HG03378 (cell line): ENCODE data around the gene STAT2.

Experiments
- ATAC-seq: cut with Tn5 transposase; IDR thresholded peaks from one replicate; pipeline ENCODE4 v1.9.1; 2021; ENCODE audit warnings: mild to moderate bottlenecking, moderate library complexity; ENCODE audit not compliant: unreplicated experiment

The STAT2 gene

DNA sequence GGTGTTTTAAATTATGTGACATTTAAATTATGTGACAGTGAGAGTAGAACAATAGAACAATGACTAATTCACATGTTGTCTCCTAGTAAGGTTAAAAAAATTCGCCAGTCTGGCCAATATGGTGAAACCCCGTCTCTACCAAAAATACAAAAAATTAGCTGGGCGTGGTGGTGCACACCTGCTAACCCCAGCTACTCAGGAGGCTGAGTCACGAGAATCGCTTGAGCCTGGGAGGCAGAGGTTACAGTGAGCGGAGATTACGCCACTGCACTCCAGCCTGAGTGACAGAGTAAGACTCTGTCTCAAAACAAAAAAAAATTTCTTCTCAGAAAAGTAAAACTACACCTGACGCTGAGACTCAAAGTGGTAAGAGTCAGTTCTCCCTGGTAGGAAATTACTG, 62.5 kb downstream of the STAT2 start:
- ATAC-seq = no peak

DNA sequence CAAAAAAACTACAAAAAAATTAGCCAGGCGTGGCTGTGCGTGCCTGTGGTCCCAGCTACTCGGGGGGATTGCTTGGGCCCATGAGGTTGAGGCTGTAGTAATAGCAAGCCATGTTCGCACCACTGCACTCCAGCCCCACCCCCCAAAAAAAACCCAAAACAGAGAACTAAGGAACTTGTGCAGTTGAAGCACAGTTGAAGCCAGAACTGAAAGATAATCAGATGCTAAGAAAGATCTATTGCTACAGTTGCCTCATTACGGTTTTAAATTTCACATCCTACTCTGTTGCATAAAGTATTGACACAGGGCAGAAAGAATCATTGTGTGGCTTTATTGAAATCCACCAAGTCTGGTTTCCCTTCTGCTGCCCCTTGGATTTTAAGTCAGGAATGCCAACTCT, 63.6 kb downstream of the STAT2 start:
- no peak for ATAC-seq

DNA sequence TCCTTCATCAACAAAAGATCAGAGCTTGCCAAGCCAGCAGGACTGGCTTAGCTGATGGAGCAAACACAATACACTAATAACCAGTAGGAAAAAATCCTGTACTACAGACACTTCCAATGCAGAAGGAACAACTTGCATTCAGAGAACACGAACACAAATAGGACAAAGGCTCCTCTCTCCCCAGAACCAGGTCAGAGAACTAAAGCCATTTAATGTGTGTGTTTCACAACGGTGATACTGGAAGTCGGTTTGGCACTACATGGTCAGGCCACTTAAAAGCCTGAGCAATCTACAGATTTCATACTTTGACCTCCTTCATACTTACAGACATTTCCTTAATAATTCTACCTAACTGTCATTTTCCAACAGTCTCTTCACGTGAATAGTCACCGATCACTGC, 66.1 kb downstream of the STAT2 start:
- ATAC-seq = no peak
